DOHH2 (cell line): ENCODE measurements around the gene LMO2.

Source experiments
- CTCF ChIP-seq: fragments of 200-600 bp; sonication (generic); IDR thresholded peaks from one replicate; pipeline ENCODE4 v1.5.1; 2014; ENCODE audit warnings: antibody characterized with exemption, mild to moderate bottlenecking, low read depth, low read length; ENCODE audit not compliant: poor library complexity, severe bottlenecking
- EZH2phosphoT487 ChIP-seq: fragments of 200-600 bp; sonication (generic); IDR thresholded peaks from 2 replicates; pipeline ENCODE4 v1.6.1; 2017; ENCODE audit warnings: borderline replicate concordance, mild to moderate bottlenecking, antibody characterized with exemption, low read length, moderate library complexity, mixed read lengths

GRCh38 chr11:33855500-33855899, 36.4 kb downstream of the LMO2 start:
- TF ChIP-seq EZH2phosphoT487 = no peak
- no peak for TF ChIP-seq CTCF
